T47D (cell line): Measurements from ENCODE around the gene JAG2.

Experiments
- DNase-seq, 2 experiments: peaks; one replicate each; pipeline versions ENCODE4 v3.0.0 to v3.0.0-alpha.2; 2011 to 2012; ENCODE audit warnings: low read depth in 1 of 2, low spot score in 1 of 2
- JUND ChIP-seq: IDR thresholded peaks from 2 replicates; pipeline ENCODE4 v1.6.1; 2012; ENCODE audit warnings: low read depth
- in situ Hi-C: cut with HindIII; loops from 2 replicates; pipeline ENCODE4 v1.10.0; 2016; ENCODE audit warnings: low sequenced_read_pairs, low pct_unique_long_range_greater_than_20kb

Gene JAG2

DNA sequence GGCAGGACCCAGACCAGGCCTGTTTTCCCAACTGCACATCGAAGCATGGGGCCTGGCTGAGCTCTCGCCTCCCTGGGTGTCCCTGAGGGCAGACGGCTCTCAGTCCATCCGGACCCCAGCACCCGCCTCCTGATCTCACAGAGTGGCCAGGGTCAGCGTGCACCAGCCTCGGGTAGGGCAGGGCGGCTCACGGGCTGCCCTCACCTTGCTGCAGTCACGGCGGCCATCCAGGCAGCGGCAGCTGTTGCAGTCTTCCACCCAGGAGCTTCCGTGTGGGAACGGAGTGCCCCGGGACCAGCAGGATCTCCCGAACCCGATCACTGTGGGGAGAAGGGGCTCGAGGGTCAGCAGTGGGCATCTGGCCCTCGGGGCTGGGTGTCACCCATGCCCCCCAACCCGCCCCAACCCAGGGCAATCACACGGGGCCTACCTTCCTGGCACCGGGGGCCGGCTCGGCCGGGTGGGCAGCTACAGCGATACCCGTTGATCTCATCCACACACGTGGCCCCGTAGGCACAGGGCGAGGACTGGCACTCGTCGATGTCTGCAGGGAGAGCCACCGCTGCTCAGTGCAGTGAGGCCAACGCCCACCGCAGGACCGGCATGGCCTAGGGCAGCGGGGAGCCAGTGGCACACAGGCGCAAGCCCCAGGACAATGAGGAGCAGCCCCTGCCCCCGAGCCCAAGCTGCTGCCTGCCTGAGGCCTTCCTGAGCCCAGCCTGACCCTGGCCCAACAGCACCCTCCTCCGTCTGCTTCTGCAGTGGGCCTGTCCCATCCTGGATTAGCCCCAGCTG is 22.2 kb downstream of the JAG2 start:
- in situ Hi-C loops, result no loop called here
- TF ChIP-seq JUND, result no peak
- no peak for DNase-seq

- no peak for TF ChIP-seq JUND
- in situ Hi-C loops, result no loop called here
- no peak for DNase-seq
Measured at GRCh38 chr14:105145381-105146180, 23.0 kb downstream of the JAG2 start.

- no peak for TF ChIP-seq JUND
- in situ Hi-C loops, result no loop called here
- no peak for DNase-seq
Measured at GRCh38 chr14:105144666-105145380, 23.8 kb downstream of the JAG2 start.

DNA sequence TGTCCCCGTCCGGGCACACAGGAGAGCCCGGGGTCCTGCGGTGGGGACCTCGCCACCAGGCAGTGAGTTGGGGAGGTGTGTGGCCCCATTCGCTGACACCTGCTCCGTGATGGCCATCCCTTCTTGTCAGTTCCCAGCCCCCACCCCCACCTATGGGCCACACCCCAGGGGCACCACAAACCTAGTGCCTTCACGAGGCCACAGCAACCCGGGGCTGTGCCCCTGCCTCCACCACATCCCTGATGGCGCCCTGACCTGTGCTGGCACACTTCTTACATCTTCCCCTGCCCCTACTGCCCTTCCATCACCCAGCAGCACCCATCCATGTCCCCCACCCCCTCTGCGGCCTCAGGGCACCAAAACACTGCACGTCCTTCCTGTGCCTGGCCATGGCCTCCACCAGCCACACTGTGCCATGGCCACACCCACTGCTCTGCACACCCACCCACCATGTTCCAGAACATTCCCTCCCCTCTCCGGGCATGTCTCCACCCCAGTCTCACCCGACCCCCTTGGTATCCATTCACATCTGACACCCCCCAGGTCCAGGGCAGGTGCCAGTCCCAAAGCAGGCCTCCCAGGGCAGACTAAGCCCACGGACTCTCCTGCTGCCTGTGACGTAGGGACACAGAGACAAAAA is 24.4 kb downstream of the JAG2 start:
- in situ Hi-C loops, result no loop called here
- no peak for TF ChIP-seq JUND
- DNase-seq, result no peak

DNA sequence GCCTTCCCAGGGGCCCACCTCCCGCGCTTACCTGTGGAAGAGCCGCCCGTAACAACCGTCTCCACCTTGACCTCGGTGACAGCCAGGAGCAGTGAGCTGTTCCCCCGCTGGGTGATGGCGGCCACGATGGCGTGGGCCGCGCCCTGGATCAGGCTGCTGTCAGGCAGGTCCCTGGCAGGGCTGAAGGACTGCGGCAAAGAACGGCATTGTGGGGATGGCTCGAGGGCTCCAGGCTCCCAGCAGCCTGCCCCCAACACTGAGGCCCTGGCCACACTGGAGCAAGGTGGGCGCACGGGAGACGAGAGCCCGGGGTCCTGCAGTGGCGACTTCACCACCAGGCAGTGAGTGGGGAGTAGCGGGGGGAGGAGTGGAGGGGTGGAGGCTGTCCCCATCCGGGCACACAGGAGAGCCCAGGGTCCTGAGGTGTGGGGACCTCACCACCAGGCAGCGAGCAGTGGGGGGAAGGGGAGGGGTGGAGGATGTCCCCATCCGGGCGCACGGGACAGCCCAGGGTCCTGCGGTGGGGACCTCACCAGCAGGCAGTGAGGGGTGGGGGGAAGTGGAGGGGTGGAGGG is 25.0 kb downstream of the JAG2 start:
- no peak for TF ChIP-seq JUND
- in situ Hi-C loops, result no loop called here
- no peak for DNase-seq

DNA sequence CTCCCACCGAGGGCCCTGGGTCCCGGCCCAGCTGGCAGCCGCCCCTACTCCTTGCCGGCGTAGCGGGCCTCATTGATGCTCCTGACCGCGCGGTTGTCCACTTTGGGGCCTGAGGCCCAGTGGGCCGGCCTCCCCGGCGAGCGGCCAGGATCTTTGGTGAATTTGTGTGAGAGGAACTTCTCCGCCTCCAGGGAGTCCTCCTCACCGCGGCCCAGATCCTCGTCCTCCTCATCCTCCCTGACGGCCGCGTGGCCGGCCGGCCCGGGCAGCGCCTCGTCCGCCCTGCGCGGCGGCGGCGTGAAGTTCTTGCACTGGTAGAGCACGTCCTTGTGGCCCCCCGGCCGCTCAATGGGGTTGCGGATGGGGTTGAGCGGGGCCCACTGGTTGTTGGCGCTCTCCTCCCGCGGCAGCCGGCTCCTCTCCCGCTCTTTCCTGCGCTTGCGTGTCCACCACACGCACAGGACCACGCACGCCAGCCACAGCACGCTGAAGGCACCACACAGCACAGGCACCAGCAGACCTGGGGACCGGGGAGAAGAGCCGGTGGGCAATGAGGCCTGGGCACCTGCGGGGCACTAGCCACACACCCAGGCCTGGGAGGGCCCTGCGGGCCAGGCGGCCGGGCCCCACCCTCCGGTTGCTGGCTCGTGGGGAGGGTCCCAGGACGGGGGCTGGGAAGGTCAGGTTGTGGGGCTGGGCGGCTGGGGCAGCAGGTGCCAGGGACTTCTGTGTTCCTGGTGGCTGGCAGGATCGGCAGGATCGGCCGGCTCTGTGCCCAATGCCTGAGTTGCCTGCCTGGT is 25.7 kb downstream of the JAG2 start:
- no peak for TF ChIP-seq JUND
- in situ Hi-C loops, result no loop called here
- DNase-seq, result no peak

DNA sequence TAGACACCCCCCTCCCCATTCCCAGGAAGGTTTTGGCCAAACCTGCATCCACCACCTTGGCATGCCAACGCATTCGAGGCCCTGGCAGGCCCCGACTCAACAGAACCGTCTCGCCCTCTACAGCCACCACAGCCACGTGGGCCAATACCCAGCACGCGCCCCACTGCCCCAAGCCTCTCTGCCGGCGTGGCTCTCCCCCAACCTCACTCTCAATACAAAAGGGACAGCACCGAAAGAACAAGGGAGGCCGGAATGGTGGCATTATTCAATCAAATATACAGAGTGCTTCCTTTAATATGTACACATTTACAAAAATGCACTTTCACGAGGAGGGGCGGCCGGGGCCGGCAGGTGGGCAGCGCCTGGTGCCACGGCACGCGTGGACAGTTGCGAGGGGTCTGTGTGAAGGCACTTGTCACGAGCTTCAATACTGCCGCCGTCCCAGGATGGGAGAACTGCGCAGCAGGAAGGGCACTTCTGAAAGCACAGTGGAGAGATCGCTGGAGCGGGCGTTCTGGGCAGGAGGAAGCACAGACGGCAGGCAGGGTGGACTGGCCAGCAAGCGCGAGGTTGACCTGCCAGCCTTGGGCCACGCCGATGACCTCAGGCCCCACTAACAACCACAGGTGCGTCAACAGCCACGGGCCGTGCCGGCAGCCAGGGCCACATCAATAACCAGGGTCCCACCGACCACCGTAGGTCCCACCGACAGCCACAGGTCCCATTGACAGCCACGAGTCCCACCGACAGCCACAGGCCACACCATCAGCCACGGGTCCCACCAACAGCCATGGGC is 26.9 kb downstream of the JAG2 start:
- in situ Hi-C loops, result no loop called here
- DNase-seq, result no peak
- TF ChIP-seq JUND, result no peak

- in situ Hi-C loops, result no loop called here
- no peak for DNase-seq
- TF ChIP-seq JUND, result no peak
Measured at GRCh38 chr14:105141026-105141425, 27.6 kb downstream of the JAG2 start.

DNA sequence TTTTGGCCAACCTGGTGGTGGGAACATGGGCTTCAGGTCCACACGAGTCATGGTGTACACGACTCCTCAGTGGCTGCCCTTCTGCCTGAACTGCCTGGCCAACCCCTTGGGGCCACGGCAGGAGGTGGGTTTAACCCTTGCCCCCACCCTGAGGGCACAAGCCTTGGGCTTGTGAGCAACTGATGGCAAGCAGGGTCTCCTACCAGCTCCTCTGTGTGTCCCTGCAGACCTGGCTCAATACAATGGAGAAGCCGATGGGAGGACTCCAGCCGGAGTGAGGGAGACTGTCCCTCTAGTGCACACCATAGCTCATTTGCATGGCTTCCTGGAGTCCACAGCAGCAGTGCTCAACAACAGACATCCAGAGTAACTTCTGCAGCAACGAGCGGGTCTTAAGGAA is 28.0 kb downstream of the JAG2 start:
- no peak for DNase-seq
- in situ Hi-C loops, result no loop called here
- TF ChIP-seq JUND, result no peak

- DNase-seq, result no peak
- no peak for TF ChIP-seq JUND
- in situ Hi-C loops, result no loop called here
Measured at GRCh38 chr14:105139831-105140239, 28.7 kb downstream of the JAG2 start.
